M059J (cell line): Measurements from ENCODE around the gene UBXN6. TPM values are rescaled to one million over a fixed set of nuclear protein-coding genes. Genes with fewer than 3 reads are reported as not detected.

Experiments used
- DNase-seq: peaks from one replicate; pipeline ENCODE4 v3.0.0-alpha.2; 2012; ENCODE audit warnings: low read depth
- total RNA-seq: library from RNA; depleted of rRNA; stranded (reverse); fragments of >200 nt; shearing (Covaris generic); gene quantifications from 2 replicates; pipeline ENCODE4 v1.2.3, GENCODE V29; 2014; rRNA removed

Gene UBXN6
- total RNA-seq, 1 experiment from 2014 or later: 127 TPM

DNA sequence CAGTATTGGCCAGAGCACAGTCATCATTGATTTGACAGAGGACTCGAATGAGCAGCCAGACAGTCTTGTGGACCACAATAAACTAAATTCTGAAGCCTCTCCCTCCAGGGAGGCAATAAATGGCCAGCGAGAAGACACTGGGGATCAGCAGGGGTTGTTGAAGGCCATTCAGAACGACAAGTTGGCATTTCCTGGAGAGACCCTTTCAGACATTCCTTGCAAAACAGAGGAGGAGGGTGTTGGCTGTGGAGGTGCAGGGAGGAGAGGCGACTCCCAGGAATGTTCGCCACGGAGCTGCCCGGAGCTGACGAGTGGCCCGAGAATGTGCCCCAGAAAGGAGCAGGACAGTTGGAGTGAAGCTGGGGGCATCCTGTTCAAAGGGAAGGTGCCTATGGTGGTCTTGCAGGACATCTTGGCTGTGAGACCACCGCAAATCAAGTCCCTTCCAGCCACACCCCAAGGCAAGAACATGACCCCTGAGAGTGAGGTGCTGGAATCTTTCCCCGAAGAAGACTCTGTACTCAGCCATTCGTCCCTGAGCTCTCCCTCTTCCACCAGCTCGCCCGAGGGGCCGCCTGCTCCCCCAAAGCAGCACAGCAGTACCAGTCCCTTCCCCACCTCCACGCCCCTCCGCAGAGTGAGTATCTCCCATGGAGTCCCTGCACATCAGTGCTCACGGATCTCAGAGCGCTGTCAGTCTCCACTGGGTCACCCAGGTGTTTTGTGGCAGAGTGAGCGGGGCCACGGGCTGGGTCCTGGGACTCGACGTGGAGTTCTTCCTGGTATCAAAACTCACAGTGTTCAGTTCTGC lies 48.3 kb downstream of the UBXN6 start:
- DNase-seq: no peak

DNA sequence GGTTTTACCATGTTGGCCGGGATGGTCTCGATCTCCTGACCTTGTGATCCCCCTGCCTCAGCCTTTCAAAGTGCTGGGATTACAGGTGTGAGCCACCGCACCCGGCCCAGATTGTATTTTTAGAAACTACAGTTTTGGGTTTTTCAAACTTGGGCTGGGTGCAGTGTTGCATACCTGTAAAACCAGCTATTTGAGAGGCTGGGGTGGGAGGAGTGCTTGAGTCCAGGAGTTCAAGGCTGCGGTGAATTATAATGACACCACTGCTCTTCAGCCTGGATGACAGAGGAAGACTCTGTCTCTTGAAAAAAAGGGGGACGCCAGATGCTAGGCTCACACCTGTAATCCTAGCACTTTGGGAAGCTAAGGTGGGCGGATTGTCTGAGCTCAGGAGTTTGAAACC lies 51.0 kb downstream of the UBXN6 start:
- DNase-seq: no peak

DNA sequence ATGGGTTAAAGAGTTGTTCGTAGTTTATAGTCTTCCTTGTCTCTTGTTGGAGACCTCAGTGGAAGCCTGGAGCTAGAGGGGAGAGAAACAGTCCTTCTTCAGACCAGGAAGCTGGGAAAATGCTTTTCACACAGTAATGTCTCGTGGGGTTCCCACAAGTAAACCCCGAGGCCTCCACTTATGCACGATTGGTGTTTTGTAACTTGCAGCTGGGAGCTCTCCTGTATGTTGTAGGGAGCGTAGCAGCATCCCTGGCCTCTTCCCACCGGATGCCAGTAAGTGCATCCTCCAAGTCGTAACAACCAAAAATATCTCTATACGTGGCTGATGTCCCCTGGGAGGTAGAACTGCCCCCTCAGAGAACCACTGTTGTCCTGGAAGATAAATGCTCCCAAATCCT lies 51.6 kb downstream of the UBXN6 start:
- no peak for DNase-seq

DNA sequence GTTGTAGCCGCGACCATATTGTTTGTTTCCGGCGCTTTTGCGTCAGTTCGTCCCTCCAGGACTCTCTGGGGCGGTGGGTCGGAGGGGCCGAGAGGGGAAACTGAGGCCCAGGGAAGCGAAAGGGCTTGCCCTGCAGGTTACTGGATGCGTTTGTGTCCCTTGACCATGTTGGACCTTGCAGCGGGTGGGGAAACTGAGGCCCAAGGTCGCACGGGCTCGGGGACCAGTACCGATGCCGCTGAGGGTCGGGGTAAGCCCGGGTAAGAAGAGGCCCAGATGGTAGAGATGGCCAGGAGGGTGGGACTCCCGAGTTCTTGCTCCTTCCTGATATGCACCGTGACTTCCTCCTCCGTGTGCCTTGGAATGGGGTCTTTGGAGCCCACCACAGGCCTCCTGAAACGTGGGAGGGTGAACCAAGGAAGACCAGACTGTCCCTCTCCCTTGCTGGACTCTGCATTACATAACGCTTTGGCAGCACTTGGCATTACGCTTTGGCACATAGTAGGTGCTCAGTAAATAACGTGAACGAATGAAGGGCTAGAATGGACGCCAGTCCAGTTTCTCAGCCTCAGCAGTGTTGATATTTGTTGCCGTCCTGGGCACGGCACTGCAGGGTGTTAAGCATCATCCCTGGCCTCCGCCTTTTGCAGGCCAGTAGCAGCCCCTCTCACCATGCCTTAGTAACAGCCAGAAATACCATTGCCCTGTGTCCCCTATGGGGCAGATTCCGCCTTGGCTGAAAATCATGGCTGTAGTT lies 54.4 kb downstream of the UBXN6 start:
- no peak for DNase-seq

GRCh38 chr19:4402171-4403004 lies 55.2 kb downstream of the UBXN6 start, which contains the start of gene CHAF1A:
Gene CHAF1A (plus strand): TSS chr19:4402640. CDS start chr19:4402763, 123 bp downstream.
- peak; percentile 100 for DNase-seq

GRCh38 chr19:4401769-4402170 lies 55.8 kb downstream of the UBXN6 start:
- DNase-seq: no peak

DNA sequence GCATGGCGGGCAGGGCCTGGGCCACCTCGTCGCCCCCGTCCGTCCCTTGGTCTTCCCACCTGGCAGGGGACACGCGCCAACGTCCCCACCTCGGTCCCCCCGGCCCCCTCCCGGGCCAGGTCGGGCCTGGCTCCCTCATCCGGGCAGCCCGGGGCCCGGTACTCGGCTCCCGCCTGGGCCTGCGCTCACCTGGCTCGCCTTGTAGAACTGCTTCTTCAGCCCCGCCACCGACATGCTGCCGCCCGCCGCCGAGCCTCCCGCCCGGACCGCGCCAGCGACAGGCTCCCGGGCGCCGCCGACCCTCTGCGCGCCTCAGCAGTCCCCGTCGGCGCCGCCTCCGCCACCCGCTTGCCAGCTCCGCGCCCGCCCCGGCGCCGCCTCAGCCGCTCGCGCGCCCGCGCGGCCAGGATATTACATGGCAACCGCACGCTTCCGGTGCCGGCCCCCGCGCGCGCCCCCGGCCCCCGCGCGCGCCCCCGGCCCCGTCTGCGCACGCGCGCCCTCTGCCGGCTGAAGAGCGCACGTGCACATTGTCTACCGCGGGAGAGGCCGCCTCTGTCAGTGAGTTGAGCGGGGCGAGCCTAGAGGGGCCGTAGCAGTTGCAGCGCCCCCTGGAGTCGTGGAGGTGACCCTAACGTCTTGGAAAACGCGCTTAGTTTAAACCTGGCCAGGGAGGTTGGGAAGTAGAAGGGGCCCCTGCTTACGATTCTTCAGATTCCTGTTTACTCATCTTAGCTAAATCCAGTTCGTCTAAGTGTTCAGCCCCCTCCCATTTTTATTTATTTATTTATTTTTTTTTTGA lies 57.3 kb downstream of the UBXN6 start, which contains the start of gene SH3GL1:
Gene SH3GL1 (minus strand): TSS at position 413 of the 802 bp plus-strand sequence. CDS start 179 bp downstream, at position 234.
- DNase-seq: peak; percentile 77

DNA sequence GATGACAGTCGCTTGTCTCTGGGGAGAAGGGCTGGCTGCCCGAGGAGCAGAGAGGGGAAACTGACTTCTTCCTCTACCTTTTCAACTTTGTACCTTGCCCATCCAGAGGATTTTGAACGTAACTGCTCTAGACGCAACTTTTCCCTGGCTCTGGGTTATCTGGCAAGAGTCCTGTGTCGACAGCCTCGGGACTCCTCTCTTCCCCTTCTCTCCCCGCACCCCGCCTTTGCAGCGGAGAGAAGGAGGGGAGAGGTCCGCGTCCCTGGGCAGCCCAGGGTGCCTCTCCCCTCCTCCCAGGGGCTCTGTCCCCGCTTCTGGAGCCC lies 57.8 kb downstream of the UBXN6 start:
- DNase-seq: peak; percentile 48

- no peak for DNase-seq
Observed at GRCh38 chr19:4396949-4397783, 60.4 kb downstream of the UBXN6 start.

Other genes with a start within 250 kb of the UBXN6 start
- gene EBI3, start 228.3 kb downstream of the UBXN6 start, total RNA-seq: 2.7 and 3.0 TPM in 2 replicates
- 24.4 and 28.2 TPM in 2 replicates for gene YJU2, start 210.7 kb downstream of the UBXN6 start, total RNA-seq
- not detected in 2 replicates for gene SHD, start 178.5 kb downstream of the UBXN6 start, total RNA-seq
- gene TMIGD2, start 155.4 kb downstream of the UBXN6 start, total RNA-seq: not detected in 2 replicates
- gene FSD1, start 153.2 kb downstream of the UBXN6 start, total RNA-seq: 11.7 and 14.7 TPM in 2 replicates
- gene STAP2, start 119.0 kb downstream of the UBXN6 start, total RNA-seq: 7.9 and 13.7 TPM in 2 replicates
- 6.3 and 9.9 TPM in 2 replicates for gene MPND, start 114.2 kb downstream of the UBXN6 start, total RNA-seq
- gene SH3GL1, start 57.2 kb downstream of the UBXN6 start, total RNA-seq: 60.5 and 99.7 TPM in 2 replicates
- 22.8 and 38.1 TPM in 2 replicates for gene CHAF1A, start 55.2 kb downstream of the UBXN6 start, total RNA-seq
- gene HDGFL2, start 14.5 kb upstream of the UBXN6 start, total RNA-seq: 36.1 and 69.3 TPM in 2 replicates
- gene PLIN4, start 60.7 kb upstream of the UBXN6 start, total RNA-seq: 0.02 TPM in 2 replicates
- gene PLIN5, start 77.4 kb upstream of the UBXN6 start, total RNA-seq: not detected in 2 replicates
- gene LRG1, start 82.2 kb upstream of the UBXN6 start, total RNA-seq: 0.64 TPM in 1 of 2 replicates, not detected in the other
- 0.89 and 1.6 TPM in 2 replicates for gene SEMA6B, start 101.9 kb upstream of the UBXN6 start, total RNA-seq
- 2.7 and 3.3 TPM in 2 replicates for gene TNFAIP8L1, start 181.7 kb upstream of the UBXN6 start, total RNA-seq
- 276 and 367 TPM in 2 replicates for gene MYDGF, start 212.5 kb upstream of the UBXN6 start, total RNA-seq